HG03457 (cell line): ENCODE data around the gene ECE1.
"Not testable (repeated sequence)": the region's sequence is repeated elsewhere in the genome, so short reads cannot be mapped to it uniquely, and the experiment has no call there.

Experiments used
- ATAC-seq: cut with Tn5 transposase; IDR thresholded peaks from one replicate; pipeline ENCODE4 v1.9.1; 2021; ENCODE audit warnings: moderate number of reproducible peaks; ENCODE audit not compliant: unreplicated experiment

ECE1 gene

DNA sequence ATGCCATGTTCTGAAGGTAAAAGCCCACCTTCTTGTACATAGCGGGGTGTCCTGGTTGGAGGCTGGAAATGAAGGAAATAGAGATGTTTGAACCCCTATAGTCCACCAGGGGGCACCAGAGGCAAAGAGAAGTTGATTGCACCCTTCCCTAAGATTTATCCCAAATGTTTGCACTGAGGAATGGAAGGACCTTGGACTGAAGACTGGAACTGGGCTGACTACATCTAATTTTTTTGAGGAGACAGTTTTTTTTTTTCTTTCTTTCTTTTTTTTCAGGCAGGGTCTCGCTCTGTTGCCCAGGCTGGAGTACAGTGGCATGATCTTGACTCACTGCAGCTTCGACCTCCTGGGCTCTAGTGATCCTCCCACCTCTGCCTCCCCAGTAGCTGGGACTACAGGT, 58.2 kb downstream of the ECE1 start:
- ATAC-seq = no peak

DNA sequence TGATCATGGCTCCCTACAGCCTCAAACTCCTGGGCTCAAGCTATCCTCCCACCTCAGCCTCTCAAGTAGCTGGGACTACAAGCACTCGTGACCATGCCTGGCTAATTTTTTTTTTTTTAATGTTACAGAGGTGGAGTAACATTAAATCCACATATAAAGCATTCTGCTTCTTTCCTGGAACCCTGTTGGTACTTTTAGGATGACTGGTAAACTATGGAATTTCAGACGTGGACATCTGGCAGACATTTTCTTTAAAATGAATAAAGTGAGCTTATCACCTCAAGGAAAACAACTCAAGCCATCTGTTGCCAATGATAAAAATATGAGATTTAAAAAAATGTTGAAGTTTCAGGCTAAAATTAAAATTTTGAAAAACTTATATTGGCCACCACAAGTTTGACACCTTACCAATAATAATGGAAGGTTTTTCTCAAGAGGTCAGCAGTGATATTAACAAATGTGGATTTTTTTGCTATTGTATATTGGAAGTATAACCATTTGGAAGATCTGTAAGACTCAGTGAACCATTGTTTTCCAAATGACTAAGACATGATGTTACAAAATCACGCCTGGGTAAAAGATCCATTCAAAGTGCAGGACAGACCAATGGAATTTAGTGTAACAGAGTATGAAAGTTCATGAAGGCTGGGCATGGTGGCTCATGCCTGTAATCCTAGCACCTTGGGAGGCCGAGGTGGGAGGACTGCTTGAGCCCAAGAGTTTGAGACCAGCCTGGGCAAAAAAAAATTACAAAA, 60.8 kb downstream of the ECE1 start:
- no peak for ATAC-seq

DNA sequence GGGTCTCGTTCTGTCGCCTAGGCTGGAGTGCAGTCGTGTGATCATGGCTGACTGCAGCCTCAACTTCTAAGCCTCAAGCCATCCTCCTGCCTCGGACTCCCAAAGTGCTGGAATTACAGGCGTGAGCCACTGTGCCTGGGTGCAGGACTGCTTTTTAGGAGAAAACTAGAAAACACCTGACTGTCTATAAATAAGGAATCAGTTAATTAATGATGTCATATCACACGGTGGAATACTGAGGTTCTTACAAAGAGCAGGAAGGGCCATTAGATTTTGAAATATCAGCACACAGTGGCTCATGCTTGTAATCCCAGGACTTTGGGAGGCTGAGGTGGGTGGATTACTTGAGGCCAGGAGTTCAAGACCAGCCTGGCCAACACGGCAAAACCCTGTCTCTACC, 62.0 kb downstream of the ECE1 start:
- not testable (repeated sequence) for ATAC-seq

DNA sequence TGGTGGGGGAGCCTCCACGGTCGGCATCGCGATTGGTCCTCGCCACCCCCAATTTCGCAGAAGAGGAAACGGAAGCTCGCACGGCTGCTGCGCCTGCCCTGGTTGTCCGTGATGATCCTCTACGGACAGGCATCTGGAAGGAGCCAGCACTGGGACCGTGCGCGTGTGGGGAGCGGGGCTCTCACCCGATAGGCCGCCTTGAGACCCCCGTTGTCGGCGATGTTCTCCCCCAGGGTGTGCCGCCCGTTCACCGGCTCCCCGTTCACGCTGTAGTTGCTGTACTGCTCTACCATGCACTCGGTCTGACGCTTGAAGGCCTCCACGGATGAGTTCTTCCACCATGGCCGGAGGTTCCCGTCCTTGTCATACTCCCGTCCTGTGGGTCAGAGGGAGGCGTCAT, 65.2 kb downstream of the ECE1 start:
- ATAC-seq = no peak

DNA sequence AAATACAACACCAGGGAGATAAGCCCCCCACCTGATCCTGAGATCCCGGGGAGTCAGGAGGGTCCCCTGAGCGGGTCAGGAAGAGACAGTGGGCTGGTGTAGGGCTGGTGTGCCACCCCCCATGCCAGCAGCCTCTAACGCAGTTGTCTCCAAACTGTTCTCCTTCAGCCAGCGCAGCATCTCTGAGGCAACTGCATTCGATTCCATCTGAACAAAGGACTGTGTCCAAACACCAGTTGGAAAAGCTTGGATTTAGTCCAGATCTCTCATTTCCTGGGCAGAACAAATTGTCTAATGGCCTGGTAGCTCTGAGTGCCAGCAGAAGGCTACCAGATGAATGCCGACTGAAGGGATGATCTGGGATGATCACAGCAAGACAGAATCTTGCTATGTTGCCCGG, 69.4 kb downstream of the ECE1 start:
- no peak for ATAC-seq

DNA sequence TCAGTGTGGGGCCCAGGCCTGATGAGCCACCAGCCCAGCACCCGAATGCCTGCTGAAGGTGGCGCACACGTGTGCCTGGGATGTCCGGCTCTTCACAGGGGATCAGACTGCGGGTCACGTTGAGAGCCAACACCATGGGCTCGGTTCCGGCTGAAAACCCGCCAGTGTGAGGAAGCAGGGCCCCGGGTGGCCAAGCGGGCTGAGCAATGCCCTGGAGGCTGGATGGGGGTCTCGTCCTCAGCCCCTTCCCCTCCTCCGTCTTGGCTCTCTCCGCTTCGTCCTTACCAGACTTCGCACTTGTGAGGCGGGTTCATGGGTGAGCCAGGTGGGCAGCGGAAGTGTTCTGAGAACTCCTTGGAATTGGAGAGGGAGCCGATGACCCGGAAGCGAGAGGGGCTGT, 70.6 kb downstream of the ECE1 start:
- no peak for ATAC-seq

DNA sequence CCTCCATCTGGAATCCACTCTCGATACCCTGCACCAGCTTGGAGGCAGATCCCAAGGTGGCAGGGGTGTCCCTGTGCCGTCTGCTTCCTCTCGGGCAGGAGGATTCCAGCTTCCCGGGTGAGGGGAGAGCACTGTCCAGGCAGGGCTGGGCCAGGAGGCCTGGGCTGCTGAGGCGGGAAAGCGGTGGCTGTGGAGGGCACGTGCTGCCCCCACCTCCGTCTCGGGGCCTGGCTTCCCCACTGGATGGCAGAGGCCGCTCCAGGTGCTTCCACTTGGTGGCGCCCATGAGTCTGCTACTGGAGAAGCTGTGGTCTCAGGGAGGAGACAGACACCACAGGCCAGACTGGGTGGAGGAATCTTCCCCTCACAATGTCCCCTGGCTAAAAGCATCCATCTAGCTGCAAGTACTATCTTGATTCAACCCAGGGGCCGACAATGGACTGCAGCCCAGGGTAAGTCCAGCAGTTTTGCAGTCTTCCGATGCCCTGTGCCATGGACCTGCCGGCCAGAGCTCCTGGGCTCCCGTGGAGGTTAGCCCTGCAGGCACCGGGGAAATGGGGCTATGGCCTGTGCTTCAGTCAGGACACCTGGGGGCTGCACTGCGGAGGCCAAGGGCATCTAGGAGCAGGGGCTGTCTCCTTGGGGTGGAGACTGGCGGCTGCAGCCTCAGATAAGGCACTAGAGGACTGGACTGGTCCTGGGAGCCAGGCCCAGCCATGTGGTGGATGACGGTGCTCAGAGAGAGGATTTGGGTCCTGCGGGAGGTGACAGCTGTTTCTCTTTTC, 72.3 kb downstream of the ECE1 start:
- ATAC-seq = no peak

DNA sequence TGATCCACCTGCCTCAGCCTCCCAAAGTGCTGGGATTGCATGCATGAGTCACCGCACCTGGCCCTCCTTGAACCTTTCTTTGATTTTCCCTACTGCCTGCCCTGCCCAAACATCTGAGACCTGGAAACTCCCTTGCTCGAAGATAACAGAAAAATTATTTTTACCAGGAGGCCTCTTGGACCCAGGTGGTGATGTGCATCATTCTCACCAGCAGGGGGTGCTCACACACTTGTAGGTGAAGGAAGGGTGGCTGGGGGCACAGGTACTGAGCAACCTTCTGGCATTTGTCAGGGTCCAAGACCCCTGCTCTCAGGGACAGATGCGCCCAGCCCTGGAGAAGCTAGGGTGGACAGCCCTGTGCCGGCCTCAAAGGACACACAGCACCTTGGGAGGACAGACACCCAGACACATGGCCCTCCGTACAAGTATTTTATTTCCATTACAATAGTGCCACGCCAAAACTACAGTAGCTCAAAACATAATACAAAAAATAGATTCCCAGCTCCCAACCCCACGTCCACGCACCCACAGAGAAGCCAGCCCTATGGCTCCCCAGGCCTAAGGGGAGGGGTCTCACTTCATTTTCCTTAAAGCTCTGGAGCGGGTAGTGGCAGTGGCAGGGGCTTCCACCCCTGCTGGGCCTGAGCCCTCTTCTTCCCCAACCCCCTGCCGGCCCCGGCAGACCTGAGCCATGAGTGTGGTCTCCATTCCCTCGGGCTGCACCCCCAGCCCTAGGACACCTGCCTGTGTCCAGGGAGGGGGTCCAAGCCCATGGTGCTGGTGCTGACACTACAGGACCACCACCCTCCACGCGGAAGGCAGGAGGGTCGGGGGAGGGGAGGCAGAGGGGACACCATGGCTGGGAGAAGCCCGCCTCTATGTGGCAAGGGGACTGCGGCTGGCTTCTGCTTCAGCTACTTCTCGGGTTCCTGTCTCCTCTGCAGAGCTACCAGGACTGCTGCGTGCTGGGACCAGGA, 73.1 kb downstream of the ECE1 start:
- no peak for ATAC-seq

DNA sequence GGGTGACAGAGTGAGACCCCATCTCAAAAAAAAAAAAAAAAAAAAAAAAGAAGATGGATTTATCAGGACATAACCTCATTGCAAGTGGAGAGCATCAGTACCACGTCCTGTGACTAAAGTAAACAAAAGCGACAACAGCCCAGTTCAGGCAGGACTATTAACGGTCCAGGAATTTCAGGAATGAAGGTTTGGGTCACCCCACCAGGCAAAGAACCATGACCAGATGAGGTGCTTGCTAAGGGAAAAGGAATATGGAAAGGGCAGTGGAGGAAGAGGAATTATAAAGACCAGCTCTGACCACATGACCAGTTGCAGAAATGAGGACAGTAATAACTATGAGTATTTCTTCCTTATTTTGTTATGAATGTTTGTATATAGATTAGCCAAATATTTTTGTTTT, 78.1 kb downstream of the ECE1 start:
- ATAC-seq = no peak

DNA sequence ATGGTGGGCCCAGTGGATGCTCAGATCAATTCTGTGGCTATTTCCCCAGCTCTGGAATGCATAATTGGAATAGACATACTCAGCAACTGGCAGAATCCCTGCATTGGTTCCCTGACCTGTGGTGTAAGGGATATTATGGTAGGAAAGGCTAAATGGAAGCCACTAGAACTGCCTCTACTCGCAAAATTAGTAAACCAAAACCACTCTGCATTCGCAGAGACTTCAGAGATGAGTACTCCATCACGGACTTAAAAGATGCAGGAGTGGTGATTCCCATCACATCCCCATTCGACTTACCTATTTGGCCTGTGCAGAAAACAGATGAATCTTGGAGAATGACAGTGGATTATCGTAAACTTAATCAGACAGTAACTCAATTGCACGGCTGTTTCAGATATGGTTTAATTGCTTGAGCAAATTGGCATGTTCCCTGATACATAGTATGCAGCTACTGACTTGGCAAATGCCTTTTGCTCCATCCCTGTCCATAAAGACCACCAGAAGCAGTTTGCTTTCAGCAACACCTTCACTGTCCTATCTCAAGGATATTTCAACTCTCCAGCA, 82.0 kb downstream of the ECE1 start:
- ATAC-seq = not testable (repeated sequence)

DNA sequence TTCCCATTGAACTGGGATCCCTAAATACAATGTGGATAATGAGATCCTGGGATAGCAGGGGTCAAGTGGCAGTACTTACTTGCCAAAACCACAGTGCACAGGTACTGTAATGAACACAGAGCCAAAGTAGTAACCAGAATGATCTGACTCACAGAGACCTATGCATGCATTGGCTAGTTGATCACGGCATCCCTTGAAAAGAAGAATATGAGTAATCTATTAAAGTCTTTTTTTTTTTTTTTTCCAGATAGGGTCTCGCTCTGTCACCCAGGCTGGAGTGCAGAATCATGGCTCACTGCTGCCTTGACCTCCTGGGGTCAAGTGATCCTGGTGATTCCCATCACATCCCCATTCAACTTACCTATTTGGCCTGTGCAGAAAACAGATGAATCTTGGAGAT, 84.1 kb downstream of the ECE1 start:
- ATAC-seq = no peak

DNA sequence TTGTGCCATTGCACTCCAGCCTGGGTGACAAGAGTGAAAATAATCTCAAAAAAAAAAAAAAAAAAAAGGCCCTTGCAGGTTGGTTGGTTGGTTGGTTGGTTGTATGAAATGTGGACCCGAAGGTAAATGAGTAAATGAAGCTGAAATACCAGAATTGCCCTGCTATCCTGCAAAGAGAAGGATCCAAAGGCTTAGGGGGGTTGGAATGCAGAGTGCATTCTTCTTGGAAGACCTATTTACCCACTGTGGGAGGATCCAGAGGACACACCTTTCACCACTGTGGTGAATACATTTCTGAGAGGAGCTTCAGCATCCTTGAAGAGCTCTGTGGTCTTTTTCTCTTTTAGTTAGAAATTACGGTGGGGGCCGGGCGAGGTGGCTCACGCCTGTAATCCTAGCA, 84.8 kb downstream of the ECE1 start:
- ATAC-seq = no peak

DNA sequence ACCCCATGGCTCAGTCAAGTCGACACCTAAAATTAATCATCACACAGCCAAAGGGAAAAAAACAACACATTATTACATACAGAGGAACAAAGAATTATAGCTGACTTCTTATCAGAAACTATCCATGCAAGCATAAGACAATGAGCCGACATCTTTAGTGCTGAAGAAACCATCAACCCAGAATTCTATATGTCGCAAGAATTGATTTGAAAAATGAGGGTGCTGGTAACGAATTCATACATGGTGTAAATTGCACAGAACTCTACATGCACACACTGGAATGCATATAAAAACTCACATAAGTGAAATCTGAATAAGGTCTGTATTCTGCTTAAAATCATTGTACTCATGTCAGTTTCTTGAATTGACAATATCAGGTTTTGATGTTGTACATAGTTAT, 88.6 kb downstream of the ECE1 start:
- ATAC-seq = no peak

DNA sequence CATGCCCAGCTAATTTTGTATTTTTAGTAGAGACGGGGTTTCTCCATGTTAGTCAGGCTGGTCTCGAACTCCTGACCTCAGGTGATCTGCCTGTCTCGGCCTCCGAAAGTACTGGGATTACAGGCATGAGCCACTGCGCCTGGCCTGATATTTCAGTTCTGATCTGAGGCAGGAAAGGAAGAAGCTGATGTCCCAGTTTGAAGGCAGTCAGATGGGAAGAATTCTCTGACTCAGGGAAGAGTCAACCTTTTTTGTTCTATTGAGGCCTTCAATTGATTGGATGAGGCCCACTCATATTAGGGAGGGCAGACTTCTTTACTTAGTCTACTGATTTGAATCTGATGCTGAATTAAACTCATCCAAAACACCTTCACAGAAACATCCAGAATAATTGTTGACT, 89.0 kb downstream of the ECE1 start:
- not testable (repeated sequence) for ATAC-seq

DNA sequence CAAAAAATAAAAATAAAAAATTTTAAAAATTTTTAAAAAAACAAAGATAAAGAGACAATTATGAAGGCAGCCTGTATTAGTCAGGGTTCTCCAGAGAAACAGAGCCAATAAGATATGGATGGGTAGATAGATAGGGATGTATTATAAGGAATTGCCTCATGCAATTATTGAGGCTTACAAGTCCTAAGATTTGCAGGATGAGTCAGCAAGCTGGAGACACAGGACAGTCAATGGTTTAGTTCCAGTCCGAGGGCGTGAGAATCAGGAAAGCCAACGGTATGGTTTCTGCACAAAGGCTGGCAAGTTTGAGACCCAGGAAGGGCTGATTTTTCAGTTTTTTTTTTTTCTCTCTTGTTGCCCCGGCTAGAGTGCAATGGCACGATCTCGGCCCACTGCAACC, 89.5 kb downstream of the ECE1 start:
- no peak for ATAC-seq

DNA sequence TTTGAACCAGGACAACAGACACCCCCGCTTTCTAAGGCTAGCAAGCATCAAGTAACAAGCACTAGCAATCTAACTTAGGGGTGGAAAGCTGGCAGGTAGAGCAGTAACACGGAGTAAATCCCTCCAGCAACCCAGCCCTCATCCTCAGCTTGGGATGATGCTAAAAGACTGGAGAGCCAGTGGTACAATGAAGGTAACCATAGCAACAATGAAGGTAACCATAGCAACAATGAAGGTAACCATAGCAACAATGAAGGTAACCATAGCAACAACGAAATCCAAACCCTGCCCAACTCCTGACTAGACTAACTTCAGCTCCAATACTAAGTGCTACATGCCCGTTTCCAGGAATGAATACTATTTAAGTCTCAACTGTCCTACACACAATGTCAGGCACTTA, 91.3 kb downstream of the ECE1 start:
- no peak for ATAC-seq

DNA sequence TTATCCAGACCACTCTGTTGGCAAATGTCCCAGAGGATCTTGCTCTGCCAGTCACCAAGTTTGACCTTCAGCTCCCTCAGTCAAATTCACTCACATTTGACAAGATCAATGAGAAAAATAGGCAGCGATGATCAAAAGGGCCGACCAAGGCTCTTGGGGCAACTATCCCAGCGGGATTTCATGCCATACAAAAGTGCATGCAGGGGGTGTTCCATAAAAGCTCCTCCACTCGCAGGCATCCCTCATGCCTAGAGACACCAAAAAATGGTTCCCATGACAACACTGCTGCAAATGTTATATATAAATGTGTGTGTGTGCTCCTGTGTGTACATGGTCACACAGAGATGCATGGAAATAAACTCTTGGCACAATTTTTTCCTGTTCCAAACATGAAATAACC, 97.4 kb downstream of the ECE1 start:
- no peak for ATAC-seq

DNA sequence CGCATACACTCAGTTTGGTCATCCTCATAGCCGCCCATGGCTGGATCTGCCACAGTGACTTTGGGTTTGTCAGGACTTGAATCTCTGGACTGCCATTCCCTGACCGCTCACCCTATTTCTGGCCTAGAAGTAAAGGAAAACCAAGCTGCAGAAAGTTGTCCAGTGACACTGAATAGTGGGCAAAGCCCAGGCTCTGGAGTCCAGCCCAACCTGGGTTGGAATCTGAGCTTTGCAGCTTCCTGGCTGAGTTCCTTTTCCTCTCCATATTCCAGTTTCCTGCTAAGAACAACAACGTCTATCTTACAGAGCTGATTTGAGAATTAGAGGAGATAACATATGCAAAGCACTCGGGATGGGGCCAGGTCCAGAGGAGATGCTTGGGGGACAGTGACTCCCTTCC, 98.0 kb downstream of the ECE1 start:
- no peak for ATAC-seq

DNA sequence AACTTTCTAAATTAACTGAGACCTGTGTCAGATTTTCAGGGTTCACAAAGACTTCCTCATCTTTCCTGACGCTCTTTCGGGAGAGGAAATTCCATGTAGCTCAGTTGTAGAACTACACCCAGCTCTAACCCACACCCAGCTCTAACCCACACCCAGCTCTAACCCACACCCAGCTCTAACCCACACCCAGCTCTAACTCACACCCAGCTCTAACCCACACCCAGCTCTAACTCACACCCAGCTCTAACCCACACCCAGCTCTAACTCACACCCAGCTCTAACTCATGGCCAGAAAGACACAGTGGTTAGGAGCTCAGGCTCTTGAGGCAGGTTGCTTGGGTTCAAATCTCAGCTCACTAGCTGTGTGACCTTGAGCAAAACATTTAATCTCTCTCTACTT, 99.5 kb downstream of the ECE1 start:
- ATAC-seq = not testable (repeated sequence)

DNA sequence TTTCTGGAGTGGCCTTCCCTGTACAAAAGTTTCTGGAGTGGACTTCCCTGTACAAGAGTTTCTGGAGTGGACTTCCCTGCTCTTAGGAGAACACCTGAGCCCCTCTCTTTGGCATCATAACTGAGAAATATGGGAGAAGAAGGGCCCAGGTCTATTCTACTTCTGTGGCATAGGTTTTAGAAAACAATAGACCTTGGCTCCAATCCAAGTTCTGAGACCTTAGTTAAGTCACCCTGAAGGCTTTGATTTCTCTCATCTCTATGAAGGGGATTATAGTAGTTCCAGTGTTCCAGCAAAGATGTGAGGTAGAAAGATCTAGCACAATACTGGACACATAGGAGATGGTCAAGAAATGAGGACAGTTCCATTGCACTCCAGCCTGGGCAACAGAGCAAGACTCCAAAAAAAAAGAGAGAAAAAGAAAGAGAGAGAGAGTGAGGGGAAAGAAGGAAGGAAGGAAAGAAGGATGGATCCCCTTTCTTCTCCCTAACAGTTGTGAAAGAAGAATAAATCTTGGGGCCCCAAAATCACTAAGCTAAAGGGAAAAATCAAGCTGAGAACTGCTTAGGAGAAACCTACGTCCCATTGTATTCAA, 100.3 kb downstream of the ECE1 start:
- no peak for ATAC-seq

DNA sequence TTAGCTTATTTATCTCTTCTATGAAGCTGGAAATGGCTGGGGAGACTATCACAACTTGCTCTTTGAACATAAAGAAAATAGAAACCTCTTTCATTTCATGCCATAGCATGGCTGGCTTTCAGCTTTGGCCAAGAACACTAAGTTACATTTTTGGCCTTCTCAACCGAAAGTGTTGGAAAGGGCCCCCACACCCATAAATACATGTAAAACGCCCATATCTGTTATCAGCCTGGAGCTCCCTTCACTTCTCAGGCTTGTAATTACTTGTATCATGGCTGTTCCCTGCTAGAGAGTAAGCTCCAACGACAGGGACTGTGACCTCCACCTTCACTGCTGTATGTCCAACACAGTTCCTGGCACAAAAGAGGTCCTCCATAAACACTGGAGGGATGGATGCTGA, 100.8 kb downstream of the ECE1 start:
- no peak for ATAC-seq
